Nephron progenitor cell (in vitro differentiated cells): Measurements from ENCODE around the gene FIS1.
"Not testable (repeated sequence)": the region's sequence is repeated elsewhere in the genome, so short reads cannot be mapped to it uniquely, and the experiment has no call there.

Source experiments
- DNase-seq: peaks from one replicate; pipeline ENCODE4 v3.0.0; 2021
- H3K27ac Mint-ChIP-seq: 2 replicates; pipeline ENCODE4 v1.8.0; 2021; ENCODE audit warnings: mild to moderate bottlenecking, moderate library complexity, mixed read lengths
- H3K27me3 Mint-ChIP-seq: 2 replicates; pipeline ENCODE4 v1.8.0; 2021; ENCODE audit warnings: mild to moderate bottlenecking, low read depth, mixed read lengths; ENCODE audit not compliant: poor library complexity
- H3K36me3 Mint-ChIP-seq: 2 replicates; pipeline ENCODE4 v1.8.0; 2021; ENCODE audit warnings: low read depth, mixed read lengths
- H3K4me1 Mint-ChIP-seq: 2 replicates; pipeline ENCODE4 v1.8.0; 2021; ENCODE audit warnings: mixed read lengths
- H3K4me3 Mint-ChIP-seq: 2 replicates; pipeline ENCODE4 v1.8.0; 2021; ENCODE audit warnings: mild to moderate bottlenecking, moderate library complexity, mixed read lengths
- H3K9me3 Mint-ChIP-seq: 2 replicates; pipeline ENCODE4 v1.8.0; 2021; ENCODE audit warnings: mild to moderate bottlenecking, moderate library complexity, mixed read lengths
- TF ChIP-seq, protein P1 (sequence below): fragments of 200-600 bp; sonication (generic); IDR thresholded peaks from 2 replicates; pipeline ENCODE4 v1.5.0; 2021; ENCODE audit warnings: antibody characterized with exemption

FIS1 gene

DNA sequence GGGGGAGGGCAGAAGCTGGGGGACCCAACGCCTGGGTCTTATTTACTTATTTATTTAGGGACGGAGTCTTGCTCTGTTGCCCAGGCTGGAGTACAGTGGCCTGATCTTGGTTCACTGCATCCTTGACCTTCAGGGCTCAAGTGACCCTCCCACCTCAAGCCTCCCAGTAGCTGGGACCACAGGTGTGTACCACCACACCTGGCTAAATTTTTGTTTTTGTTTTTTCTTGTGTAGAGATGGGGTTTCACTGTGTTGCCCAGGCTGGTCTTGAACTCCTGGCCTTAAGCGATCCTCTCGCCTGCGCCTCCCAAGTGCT, 42.3 kb downstream of the FIS1 start:
- TF ChIP-seq, protein P1, sequence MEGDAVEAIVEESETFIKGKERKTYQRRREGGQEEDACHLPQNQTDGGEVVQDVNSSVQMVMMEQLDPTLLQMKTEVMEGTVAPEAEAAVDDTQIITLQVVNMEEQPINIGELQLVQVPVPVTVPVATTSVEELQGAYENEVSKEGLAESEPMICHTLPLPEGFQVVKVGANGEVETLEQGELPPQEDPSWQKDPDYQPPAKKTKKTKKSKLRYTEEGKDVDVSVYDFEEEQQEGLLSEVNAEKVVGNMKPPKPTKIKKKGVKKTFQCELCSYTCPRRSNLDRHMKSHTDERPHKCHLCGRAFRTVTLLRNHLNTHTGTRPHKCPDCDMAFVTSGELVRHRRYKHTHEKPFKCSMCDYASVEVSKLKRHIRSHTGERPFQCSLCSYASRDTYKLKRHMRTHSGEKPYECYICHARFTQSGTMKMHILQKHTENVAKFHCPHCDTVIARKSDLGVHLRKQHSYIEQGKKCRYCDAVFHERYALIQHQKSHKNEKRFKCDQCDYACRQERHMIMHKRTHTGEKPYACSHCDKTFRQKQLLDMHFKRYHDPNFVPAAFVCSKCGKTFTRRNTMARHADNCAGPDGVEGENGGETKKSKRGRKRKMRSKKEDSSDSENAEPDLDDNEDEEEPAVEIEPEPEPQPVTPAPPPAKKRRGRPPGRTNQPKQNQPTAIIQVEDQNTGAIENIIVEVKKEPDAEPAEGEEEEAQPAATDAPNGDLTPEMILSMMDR = no peak
- Mint-ChIP-seq H3K4me3 (no peak overlapping the region), H3K36me3 (peaks cover 9% of the 10 kb centered on the region), H3K9me3 (no peaks in the 10 kb centered on the region), H3K27me3 (peaks cover 74% of the 10 kb centered on the region), H3K27ac (no peak overlapping the region), H3K4me1 (peaks cover 15% of the 10 kb centered on the region)
- no peak for DNase-seq

DNA sequence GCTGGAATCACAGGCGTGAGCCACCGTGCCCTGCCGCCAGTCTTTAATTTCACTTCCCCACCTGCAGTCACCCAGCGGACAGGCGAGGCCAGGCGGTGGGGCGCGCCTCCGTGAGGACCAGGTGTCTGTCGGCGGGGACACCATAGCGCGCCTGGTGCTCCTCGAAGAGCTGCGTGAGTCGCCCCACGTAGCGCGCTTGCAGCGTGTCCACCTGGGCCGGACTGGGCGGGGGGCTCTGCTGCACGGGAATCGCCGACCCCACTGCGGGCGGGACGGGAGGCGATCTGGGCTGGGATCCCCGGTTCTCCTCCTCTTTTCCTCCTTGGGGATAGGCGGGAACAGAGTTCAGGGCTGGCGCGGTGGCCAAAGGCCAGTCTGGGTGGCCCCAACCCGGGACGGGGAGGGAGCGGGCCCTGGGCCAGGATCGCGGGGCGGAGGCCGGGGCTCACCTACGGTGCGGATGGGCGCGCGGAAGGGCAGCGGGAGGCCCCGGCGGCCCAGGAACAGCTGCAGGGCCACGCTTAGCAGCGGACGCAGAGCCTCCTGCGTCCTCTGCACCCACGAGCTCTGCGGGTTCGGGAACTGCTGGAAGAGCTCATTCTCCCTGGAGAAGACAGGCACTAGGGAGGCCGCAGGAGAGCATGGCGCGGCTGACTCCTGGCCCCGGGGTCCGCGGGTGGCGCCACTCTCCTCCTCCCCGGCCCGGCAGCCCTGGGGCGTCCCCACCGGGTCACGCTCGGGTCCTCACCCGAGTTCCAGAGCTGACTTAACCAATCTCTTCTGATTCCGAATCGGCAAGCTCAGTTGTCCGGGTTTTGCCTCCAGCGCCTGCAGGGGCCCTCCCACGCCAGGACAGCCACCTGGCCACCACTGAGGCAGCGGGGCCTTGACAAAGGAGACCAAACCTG, 42.9 kb downstream of the FIS1 start:
- Mint-ChIP-seq H3K4me3 (peak overlapping the region; percentile 50), H3K36me3 (peaks cover 8% of the 10 kb centered on the region), H3K27ac (no peak overlapping the region), H3K4me1 (peaks cover 15% of the 10 kb centered on the region), H3K9me3 (no peaks in the 10 kb centered on the region), H3K27me3 (peaks cover 74% of the 10 kb centered on the region)
- TF ChIP-seq, protein P1 = no peak
- peak; percentile 34 for DNase-seq

DNA sequence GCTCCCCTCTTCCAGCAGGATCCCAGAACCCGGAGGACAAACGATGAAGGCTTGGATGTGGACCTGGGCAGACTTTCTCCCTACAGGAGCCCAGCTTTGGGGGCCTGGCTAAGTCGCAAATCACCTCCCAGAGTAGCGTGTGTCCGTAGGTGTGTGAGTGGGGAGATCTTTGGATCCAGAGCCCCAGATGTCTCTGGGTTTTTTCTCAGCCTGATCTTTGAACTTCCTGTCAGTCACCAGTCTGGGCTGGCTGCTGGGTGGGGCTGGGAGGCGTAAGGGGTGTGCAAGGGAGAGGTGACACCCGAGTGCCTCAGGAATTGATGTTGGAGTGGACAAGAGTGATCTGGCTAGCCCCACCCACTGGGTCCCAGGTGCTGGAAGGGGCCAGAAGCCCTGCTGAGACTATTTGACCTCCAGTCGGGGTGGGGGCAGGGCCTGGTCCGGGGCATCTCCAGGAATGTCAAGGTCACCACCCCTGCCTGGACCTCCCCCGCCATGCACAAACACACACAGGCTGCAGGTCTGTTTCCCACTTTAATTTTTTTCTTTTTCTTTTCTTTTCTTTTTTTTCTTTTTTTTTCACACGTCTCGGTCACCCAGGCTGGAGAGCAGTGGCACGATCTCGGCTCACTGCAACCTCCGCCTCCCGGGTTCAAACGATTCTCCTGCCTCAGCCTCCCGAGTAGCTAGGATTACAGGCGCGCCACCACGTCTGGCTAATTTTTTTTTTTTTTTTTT, 43.9 kb downstream of the FIS1 start, which contains the start of gene MOGAT3:
TSS of gene MOGAT3 (minus strand) at position 175 of the 738 bp plus-strand sequence. CDS start 182 bp downstream, outside the sequence.
- Mint-ChIP-seq H3K4me1 (peaks cover 15% of the 10 kb centered on the region), H3K9me3 (no peaks in the 10 kb centered on the region), H3K27me3 (peaks cover 74% of the 10 kb centered on the region), H3K36me3 (peaks cover 5% of the 10 kb centered on the region), H3K4me3 (peak within 1 kb of the TSS; percentile 50), H3K27ac (no peak within 1 kb of the TSS)
- TF ChIP-seq, protein P1 = no peak
- DNase-seq = peak; percentile 70

DNA sequence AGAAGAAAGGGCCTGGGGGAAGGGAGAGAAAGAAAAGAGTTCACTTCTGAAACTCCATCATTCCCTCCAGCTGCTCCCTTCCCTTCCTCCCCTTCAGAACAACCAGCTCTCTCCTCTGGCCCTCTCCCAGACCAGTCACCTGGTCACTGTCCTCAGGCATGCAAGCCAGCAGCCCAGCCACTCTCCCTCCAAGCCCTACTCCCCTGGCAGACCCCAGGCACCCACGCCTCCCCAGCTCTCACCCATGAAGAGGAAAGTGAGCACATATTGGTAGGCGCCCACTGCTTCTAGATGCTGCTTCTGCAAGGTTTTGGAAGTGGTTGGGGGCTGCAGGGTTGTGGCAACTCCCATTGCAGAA, 44.4 kb downstream of the FIS1 start:
- peaks cover 69% of the 10 kb centered on the region for H3K27me3 Mint-ChIP-seq
- no peaks in the 10 kb centered on the region for H3K9me3 Mint-ChIP-seq
- no peak overlapping the region for H3K27ac Mint-ChIP-seq
- no peaks in the 10 kb centered on the region for H3K36me3 Mint-ChIP-seq
- TF ChIP-seq, protein P1 = no peak
- H3K4me1 Mint-ChIP-seq = peaks cover 15% of the 10 kb centered on the region
- DNase-seq = no peak
- H3K4me3 Mint-ChIP-seq = peak overlapping the region; percentile 50

DNA sequence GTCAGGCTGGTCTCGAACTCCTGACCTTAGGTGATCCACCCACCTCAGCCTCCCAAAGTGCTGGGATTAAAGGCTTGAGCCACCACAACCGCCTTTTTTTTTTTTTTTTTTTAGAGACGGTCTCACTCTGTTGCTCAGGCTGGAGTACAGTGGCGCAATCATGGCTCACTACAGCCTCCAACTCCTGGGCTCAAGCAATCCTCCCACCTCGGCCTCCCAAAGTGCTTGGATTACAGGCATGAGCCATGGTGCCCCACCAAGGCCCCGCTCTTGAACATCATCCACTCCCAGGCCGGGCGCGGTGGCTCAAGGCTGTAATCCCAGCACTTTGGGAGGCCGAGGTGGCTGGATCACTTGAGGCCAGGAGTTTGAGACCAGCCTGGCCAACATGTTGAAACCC, 45.4 kb downstream of the FIS1 start:
- H3K9me3 Mint-ChIP-seq, H3K27ac Mint-ChIP-seq, H3K4me3 Mint-ChIP-seq, DNase-seq, H3K36me3 Mint-ChIP-seq: not testable (repeated sequence)
- Mint-ChIP-seq H3K4me1 (peaks cover 15% of the 10 kb centered on the region), H3K27me3 (peaks cover 70% of the 10 kb centered on the region)

DNA sequence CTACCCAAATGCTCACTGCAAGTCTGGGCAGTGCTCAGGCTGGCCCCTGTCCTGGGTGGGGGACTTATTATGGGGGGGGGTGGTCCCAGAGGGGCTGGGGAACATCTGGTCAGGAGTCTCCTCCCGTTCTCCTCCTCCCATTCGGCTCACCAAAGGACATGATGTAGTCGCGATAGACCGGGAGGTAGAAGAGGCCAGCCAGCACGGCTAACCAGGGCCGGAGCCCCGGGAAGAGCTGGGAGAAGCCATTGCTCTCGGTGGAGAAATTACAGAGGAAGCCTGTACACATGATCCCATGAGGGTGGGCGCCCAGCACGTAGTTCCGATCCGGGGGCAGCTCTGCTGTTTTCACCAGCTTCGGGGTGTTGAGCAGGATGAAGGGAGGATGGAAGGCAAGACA, 46.4 kb downstream of the FIS1 start:
- DNase-seq = no peak
- no peak overlapping the region for H3K4me3 Mint-ChIP-seq
- no peak overlapping the region for H3K27ac Mint-ChIP-seq
- TF ChIP-seq, protein P1 = no peak
- H3K4me1 Mint-ChIP-seq = peaks cover 15% of the 10 kb centered on the region
- H3K27me3 Mint-ChIP-seq = peaks cover 70% of the 10 kb centered on the region
- no peaks in the 10 kb centered on the region for H3K9me3 Mint-ChIP-seq
- H3K36me3 Mint-ChIP-seq = no peaks in the 10 kb centered on the region
